ENCODE data around the gene ATG101. TPM values are rescaled to one million over a fixed set of nuclear protein-coding genes. Genes with fewer than 3 reads are reported as not detected.

ATG101 gene
- total and polyA plus RNA-seq, 9 of the 15 experiments (the other 6 are each of a cell fraction or from before 2014, with no cell fraction given) = 2.9 to 52.4 (median 29.7) TPM

GRCh38 chr12:52035926-52036325 is 33.9 kb upstream of the ATG101 start:
- CTCF ChIA-PET (ENCODE audit: low intra/inter-chr PET ratio) = no interaction called here
- no peak overlapping the region for H3K9ac ChIP-seq (ENCODE audit: insufficient read depth in 1 of 2, low read depth in 2 of 2, low read length in 2 of 2)
- no TSS peak for BruUV-seq (replicated peaks)
- no peak overlapping the region for H3K27ac ChIP-seq (ENCODE audit: extremely low read depth, low read depth, low read length)
- POLR2A ChIA-PET = interaction anchor here (0.6 to 1.1 kb wide), 2 partner anchors 10 to 41 kb away, joined by 3 read pairs; no protein-coding TSS in a partner anchor
- no peak overlapping the region for H3K4me3 ChIP-seq
- no peak for TF ChIP-seq SAFB2 (IDR thresholded peaks at IDR 0.05; ENCODE audit: borderline replicate concordance, low read depth, low read length, severe bottlenecking)
- no peak for TF ChIP-seq MIER1 (IDR thresholded peaks at IDR 0.05; ENCODE audit: low read depth)
- no peak for TF ChIP-seq ZNF583 (CRISPR knock-in tag; IDR thresholded peaks at IDR 0.05)
- no peak for TF ChIP-seq TEAD1 (CRISPR knock-in tag; IDR thresholded peaks at IDR 0.05)
- no peak for TF ChIP-seq KAT7 (CRISPR knock-in tag; IDR thresholded peaks at IDR 0.05; ENCODE audit: borderline replicate concordance)
- no peak for TF ChIP-seq FOXM1 (IDR thresholded peaks at IDR 0.05; ENCODE audit: low read depth)
- TF ChIP-seq FOXM1 (CRISPR knock-in tag; IDR thresholded peaks at IDR 0.05; ENCODE audit: low read depth) = no peak
- TF ChIP-seq SMAD3 (CRISPR knock-in tag; conservative IDR thresholded peaks at IDR 0.05) = no peak
- TF ChIP-seq YY1 (IDR thresholded peaks at IDR 0.05; ENCODE audit: borderline replicate concordance in 1 of 3, control insufficient read depth in 1 of 3, extremely low read depth in 1 of 3, insufficient read depth in 3 of 3, insufficient read length in 1 of 3, insufficient replicate concordance in 2 of 3, low read depth in 1 of 3, low read length in 2 of 3) = no peak
- no peak for TF ChIP-seq MYC (IDR thresholded peaks at IDR 0.05; ENCODE audit: low read depth, low read length)
- no peak for TF ChIP-seq MYC (CRISPR knock-in tag; IDR thresholded peaks at IDR 0.05; ENCODE audit: borderline replicate concordance, low read depth)
- TF ChIP-seq BCL6 (CRISPR knock-in tag; IDR thresholded peaks at IDR 0.05) = no peak
- TF ChIP-seq RBM15 (IDR thresholded peaks at IDR 0.05; ENCODE audit: insufficient read depth, low read length) = no peak
- no peak for TF ChIP-seq CHD4 (IDR thresholded peaks at IDR 0.05; ENCODE audit: insufficient read depth, insufficient replicate concordance, low read depth, low read length, poor library complexity, severe bottlenecking)
- H3K4me2 ChIP-seq (ENCODE audit: insufficient read depth, low read length) = no peak overlapping the region
- H3K4me1 ChIP-seq (replicated peaks in 1 of 2; ENCODE audit: control insufficient read depth in 2 of 2, insufficient read depth in 2 of 2, low read length in 2 of 2) = peaks cover 17 to 23% of the 10 kb centered on the region in 2 experiments; a peak in 4 of 5 replicates
- ATAC-seq (no peak), DNase-seq (ENCODE audit: extremely low read depth in 1 of 4, low spot score in 3 of 4) (no peak), FAIRE-seq (no peak)
- in situ Hi-C loops (cut with MboI) = no loop called here
- no peaks in the 10 kb centered on the region for H3K9me1 ChIP-seq (ENCODE audit: control insufficient read depth, insufficient read depth, low read length)
- intact Hi-C loops (cut with micrococcal nuclease) = no loop called here
- no peaks in the 10 kb centered on the region for H3K36me3 ChIP-seq (ENCODE audit: control insufficient read depth, insufficient read depth, low read length)
- no peak overlapping the region for H2AFZ ChIP-seq (ENCODE audit: low read depth, low read length)
- 50% methylated on average over 1 of the region's 2 CpGs for WGBS (ENCODE audit: insufficient coverage, low coverage, missing lambda C conversion rate)
- no peaks in the 10 kb centered on the region for H4K20me1 ChIP-seq (replicated peaks; ENCODE audit: control insufficient read depth, insufficient read depth, low read length)
- peaks cover 0 to 6% of the 10 kb centered on the region in 2 experiments; a peak in 1 of 5 replicates for H3K27me3 ChIP-seq (ENCODE audit: control insufficient read depth in 2 of 2, insufficient read depth in 2 of 2, low read length in 2 of 2)
- no peaks in the 10 kb centered on the region for H3K9me3 ChIP-seq (replicated peaks; ENCODE audit: control insufficient read depth, insufficient read depth, low read depth, low read length)
- no peaks in the 10 kb centered on the region for H3K79me2 ChIP-seq (ENCODE audit: control insufficient read depth, insufficient read depth, low read length)

Data from K562 (cell line).